Activated CD8-positive, alpha-beta memory T cell treated with anti-CD3 and anti-CD28 coated beads for 1 hour (primary cell): ENCODE data around the gene KLHDC3.
"Not testable (repeated sequence)": the region's sequence is repeated elsewhere in the genome, so short reads cannot be mapped to it uniquely, and the experiment has no call there.

Experiments
- DNase-seq, 2 donors: peaks; one replicate each; pipeline ENCODE4 v3.0.0-alpha.2; 2020; ENCODE audit warnings: low read depth in 1 of 2; ENCODE audit errors: extremely low read depth in 1 of 2

KLHDC3 gene

GRCh38 chr6:42987533-42988451 is 26.3 kb upstream of the KLHDC3 start:
- no peak for DNase-seq

- no peak for DNase-seq
These were observed 25.5 kb upstream of the KLHDC3 start for GRCh38 chr6:42988486-42989020.

DNA sequence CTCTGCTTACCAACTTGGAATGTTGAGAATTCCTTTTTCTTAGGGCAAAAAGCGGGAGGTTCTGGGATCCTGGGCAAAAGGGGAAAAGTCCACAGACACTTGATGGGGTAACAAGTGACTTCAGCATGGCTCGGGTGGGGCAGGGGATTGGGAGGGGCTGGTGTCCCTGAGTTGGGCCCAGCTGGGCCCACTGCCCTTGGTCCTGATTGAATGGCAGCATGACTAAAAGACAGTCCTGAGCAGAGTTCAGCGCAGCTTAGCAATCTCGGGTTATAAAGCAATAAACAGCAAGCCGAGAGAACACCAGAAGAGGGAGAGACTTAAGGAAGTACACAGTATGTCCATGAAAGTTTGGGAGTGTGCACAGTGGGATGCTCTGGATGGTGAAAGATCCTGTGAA is 24.1 kb upstream of the KLHDC3 start:
- no peak for DNase-seq

DNA sequence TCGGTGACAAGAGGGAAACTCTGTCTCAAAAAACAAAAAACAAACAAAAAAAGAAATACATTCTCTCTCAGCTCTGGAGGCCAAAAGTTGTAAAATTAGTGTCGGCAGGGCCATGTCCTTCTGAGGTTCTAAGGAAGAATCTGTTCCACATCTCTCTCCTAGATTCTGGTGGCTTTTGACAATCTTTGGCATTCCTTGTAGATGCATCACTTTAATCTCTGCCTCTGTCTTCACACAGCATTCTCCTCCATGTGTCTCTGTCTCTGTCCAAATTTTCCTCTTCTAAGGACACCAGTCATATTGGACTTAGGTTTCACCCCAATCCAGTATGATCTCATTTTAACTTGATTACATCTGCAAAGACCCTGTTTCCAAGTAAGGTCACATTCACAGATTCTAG is 20.6 kb upstream of the KLHDC3 start:
- DNase-seq, result no peak

DNA sequence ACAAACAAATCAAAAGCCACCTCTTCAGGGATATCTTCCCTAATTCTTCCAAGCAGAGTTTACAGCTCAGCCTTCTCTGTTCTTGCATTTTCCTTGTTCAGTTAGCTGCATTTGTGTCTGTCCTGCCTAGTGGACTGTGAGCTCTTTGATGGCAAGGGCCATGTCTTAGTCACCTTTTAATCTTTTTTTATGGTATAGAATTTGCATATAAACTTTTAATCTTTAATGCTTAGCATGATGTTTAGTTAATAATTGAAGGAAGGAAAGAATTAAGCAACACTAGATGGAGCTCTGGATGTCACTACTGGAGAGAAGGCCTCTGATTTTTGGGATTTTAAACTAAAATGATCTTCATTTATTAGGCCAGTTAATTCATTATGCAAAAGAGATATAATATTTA is 17.5 kb upstream of the KLHDC3 start:
- DNase-seq, result no peak

DNA sequence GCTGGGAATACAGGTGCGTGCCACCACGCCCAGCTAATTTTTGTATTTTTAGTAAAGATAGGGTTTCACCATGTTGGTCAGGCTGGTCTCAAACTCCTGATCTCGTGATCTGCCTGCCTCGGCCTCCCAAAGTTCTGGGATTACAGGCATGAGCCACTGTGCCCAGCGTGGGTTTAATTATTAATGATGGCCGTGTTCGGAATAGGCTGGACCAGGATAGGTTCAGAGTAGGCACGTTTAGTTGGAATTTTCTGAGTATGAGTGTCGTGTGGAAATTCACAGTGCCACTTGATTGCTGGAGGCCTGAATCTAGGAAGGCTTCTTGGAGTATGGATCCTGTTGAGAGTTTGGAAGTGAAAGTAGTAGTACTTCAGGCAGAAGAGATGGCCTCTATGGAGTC is 15.8 kb upstream of the KLHDC3 start:
- not testable (repeated sequence) for DNase-seq

GRCh38 chr6:43001843-43002242 is 12.2 kb upstream of the KLHDC3 start:
- DNase-seq, result no peak

- no peak for DNase-seq
These were observed 8.2 kb upstream of the KLHDC3 start for GRCh38 chr6:43005844-43006243.

- DNase-seq, result no peak
These were observed 7.8 kb upstream of the KLHDC3 start for GRCh38 chr6:43006251-43006650.

DNA sequence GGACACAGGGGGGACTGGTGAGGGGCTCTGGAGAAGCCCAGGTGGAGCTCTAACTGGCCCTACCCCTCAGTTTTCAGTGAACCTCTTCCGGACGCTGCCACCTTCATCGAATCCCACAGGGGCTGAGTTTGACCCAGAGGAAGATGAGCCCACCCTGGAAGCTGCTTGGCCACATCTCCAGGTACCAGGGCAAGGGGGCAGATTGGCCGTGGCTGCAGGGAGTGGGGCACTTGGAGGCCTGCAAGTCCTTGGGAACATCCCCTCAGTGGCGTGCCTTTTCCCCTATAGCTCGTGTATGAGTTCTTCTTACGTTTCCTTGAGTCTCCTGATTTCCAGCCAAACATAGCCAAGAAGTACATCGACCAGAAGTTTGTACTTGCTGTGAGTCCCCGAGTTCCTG is 6.9 kb upstream of the KLHDC3 start:
- no peak for DNase-seq

DNA sequence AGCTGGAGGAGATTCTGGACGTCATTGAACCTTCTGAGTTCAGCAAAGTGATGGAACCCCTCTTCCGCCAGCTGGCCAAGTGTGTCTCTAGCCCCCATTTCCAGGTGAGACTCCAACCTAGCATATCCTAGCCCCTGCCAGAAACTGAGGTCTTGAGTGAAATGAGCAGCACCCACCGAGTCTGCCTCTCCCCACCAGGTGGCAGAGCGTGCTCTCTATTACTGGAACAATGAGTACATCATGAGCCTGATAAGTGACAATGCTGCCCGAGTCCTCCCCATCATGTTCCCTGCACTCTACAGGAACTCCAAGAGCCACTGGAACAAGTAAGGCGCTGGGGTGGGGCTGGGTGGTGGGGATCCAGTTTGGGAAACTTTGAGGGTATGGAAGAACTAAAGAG is 4.9 kb upstream of the KLHDC3 start:
- no peak for DNase-seq

- DNase-seq, result no peak
These were observed 2.8 kb upstream of the KLHDC3 start for GRCh38 chr6:43011207-43011606.

- DNase-seq, result no peak
These were observed 1.7 kb upstream of the KLHDC3 start for GRCh38 chr6:43012364-43012763.

DNA sequence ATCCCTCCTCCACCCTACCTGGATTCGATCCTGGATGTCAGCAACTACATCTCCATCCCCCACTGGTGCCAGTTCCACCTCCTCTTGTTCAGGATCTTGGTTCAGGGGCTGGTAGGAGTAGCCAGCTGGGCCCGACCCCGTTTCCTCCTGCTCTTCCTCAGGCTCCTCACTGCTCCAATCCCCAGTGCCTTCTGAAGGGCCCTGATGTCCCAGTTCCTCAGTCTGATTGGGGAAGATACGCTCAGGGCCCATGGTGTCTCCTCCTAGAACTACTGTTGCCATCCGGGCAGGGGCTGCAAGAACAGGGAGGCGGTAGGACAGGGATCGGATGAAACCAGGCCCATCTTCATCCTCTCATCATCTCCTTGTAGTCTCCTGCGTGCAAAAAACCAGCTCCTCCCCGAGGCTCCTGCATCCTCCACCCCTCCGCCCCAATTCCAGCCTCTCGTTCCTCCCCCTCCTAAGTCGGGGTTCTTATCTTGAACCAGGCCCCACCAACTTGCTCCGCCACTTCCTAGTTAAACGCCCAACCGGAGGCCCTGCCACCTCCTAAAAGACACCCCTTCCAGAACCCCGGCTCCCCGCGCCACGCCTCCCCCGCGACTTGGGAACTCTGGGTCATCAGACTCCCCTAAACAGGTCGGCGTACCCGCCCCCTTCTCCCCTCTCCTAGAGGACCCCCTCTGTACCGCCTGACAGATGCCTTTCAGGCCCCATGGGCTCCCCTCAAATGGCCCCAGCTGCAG is 779 bp upstream of the KLHDC3 start:
- DNase-seq, result peak in 1 of 2 donors; percentile 29

DNA sequence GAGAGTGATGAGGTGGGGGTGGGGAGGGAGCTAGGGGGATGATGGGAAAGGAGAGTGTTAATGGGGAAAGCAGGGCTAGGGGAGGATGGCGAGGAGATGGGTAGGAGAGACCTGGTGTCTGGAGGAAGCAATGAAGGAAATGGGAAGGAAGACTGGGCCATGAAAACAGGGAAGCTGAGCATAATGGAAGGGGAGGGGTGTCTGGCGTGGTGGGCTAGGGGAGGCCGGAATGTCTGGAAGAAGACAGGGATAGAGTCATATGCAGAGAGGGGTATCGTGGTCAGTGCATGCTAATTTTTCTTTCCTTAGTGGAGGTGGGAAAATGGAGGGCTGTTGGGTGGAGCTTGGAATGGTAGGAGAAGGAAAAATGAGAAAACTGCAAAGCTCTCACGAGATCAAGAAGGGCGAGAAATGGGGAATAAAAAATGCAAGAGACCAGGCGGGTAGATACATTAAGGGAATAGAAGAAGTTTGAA is 423 bp downstream of the KLHDC3 start:
- no peak for DNase-seq

GRCh38 chr6:43016176-43016942 is 2.3 kb downstream of the KLHDC3 start:
- no peak for DNase-seq

DNA sequence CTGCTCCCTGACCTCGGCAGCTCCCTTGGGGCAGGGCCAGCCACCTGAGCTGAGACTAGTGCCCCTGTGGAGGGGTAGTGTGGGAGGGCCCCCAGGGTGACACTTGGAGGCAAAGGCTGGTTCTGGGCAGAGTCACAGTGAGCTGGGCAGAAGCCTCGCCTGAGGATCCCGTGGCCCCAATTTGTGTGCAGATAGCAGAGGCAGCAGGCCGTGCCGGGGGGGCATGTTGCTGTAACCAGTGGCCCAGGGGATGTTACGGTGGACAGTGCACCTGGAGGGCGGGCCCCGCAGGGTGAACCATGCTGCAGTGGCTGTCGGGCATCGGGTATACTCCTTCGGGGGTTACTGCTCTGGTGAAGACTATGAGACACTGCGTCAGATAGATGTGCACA is 2.9 kb downstream of the KLHDC3 start:
- no peak for DNase-seq

DNA sequence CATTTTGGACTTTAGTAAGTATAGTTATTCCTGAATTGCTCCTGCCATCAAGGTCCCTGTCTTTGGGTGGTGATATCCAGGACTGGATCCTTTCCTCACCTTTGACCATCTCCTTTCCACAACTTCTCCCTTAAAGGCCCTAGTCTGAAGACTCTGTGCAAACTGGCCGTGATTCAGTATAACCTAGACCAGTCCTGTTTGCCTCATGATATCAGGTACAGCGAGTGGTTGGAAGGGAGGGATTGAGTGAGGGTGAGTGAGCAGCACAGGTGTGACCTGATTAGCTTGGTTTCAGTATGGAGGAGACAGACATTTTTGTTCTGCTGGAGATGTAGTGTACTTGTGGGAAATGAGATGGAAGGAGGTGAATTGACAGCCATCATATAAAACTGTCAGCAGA is 5.1 kb downstream of the KLHDC3 start:
- no peak for DNase-seq

- no peak for DNase-seq
These were observed 6.1 kb downstream of the KLHDC3 start for GRCh38 chr6:43020052-43020705.

DNA sequence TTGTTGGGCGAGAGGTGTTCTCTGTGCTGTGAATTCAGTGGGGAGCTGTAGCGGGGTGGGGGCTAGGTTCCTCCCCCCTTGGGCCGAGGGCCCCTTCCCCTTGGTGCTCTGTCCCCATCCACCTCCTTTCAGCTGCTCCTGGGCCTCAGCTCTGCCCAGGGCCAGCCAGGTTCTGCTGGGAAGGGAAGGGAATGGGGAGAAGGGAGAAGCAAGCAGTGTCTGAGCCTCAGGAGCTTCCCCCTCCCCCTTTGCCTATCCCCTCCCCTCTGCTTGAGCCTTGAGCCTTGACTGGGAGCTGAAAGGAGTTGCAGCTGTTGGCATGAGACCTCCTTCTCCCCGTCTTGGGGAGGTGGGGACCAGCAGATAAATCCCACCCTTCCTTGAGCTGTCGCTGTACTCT is 6.8 kb downstream of the KLHDC3 start:
- DNase-seq, result no peak
